ENCODE results near the gene FPR1.

Gene FPR1

DNA sequence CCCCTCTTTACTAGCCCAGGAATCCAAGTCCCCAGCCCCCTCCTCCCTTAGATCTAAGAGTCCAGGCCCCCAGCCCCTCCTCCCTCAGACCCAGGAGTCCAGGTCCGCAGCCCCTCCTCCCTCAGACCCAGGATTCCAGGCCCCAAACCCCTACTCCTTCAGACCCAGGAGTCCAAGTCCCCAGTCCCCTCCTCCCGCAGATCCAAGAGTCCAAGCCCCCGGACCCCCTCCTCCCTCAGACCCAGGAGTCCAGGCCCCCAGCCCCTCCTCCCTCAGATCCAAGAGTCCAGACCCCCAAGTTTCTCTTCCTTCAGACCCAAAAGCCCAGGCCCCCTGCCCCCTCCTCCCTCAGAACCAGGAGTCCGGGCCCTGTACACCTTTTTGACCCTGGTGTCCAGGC is 47.1 kb downstream of the FPR1 start:
- no peak for DNase-seq (ENCODE audit: low read depth)

GRCh38 chr19:51703575-51704515 is 47.8 kb downstream of the FPR1 start:
- DNase-seq (ENCODE audit: low read depth) = peak; percentile 97

DNA sequence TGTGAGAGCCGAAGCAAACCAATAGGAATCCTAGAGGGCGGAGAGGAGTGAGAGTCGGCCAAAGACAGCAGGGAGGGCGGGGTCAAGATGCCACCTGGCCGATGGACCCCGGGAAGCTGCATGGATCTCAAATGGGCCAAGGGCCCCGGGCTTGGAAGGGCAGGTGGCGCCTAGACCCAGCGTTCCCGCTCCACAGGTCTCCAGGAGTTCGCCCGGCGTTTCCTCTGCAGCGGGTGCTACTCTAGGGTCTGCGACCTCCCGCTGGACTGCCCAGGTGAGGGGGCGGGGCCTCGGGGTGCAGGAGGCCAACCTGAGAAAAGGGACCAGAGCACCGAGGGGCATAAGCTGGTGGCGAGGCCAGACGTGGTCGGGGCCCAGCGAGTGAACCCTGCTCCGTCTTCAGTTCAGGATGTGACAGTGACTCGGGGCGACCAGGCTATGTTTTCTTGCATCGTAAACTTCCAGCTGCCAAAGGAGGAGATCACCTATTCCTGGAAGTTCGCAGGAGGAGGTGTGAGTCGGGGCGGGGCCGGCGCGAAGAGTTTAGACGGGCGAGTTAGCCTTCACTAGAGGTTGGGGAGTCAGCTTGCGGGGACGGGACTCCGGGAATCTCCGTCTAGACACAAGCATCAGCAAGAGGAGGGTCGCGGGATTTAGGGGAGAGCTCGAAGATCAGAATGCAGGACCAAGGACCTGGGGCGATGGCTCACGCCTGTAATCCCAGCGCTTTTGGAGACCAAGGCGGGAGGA is 48.7 kb downstream of the FPR1 start:
- DNase-seq (ENCODE audit: low read depth) = no peak

GRCh38 chr19:51702103-51702824 is 49.4 kb downstream of the FPR1 start:
- no peak for DNase-seq (ENCODE audit: low read depth)

DNA sequence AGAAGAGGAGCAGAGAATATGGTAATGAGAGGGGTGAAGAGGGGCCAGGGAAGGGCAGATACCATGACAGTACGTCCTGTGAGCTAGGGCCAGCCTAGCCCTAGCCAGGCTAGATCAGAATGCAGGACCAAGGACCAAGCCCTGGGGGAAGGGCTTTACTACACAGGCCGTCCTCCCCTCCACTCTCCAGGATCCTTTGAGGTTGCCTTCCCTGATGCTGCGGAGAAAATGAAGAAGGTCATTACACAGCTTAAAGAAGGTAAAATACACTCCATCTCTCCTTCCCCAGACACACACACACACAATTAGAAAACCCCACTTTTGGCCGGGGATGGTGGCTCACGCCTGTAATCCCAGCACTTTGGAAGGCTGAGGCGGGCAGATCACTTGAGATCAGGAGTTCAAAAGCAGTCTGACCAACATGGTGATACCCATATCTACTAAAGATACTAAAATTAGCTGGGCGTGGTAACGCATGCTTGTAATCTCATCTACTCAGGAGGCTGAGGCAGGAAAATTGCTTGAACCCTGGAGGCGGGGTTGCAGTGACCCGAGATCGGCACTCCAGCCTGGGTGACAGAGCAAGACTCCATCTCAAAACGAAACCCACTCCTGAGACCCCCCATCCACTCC is 50.1 kb downstream of the FPR1 start:
- DNase-seq (ENCODE audit: low read depth) = no peak

DNA sequence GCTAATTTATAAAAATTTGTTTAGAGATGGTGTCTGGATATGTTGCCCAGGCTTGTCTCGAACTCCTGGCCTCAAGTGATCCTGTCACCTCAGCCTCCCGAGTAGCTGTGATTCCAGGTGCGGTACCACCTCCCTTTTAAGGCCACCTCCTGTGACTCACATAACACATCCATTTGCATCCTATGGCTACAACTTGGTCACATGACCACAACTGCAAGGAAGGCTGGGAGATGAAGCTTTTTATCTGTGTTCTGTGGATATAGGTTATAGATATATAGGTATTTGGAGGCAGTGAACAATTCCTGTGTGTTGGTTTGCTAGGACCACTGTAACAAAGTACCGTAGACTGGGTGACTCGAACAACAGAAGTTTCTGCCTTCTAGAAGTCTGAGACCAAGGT is 52.5 kb downstream of the FPR1 start:
- DNase-seq (ENCODE audit: low read depth) = no peak

DNA sequence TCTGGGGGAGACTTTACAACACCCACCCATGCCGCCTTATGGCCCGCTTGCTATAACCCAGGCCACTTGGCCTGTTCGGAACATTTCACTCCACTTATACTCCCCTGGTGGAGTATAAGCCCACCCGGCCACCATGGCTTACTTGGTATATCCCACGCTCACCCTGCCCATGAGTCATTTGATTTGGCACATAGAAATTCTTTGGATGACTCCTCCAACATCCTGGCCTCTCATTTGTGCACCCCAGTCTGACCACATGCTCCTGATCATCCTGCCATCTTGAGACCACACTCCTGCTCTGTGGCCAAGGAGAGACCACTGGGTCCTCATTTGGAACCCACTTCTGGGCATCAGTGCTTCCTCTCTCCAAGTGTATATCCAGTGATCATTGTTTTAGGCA is 53.4 kb downstream of the FPR1 start:
- no peak for DNase-seq (ENCODE audit: low read depth)

DNA sequence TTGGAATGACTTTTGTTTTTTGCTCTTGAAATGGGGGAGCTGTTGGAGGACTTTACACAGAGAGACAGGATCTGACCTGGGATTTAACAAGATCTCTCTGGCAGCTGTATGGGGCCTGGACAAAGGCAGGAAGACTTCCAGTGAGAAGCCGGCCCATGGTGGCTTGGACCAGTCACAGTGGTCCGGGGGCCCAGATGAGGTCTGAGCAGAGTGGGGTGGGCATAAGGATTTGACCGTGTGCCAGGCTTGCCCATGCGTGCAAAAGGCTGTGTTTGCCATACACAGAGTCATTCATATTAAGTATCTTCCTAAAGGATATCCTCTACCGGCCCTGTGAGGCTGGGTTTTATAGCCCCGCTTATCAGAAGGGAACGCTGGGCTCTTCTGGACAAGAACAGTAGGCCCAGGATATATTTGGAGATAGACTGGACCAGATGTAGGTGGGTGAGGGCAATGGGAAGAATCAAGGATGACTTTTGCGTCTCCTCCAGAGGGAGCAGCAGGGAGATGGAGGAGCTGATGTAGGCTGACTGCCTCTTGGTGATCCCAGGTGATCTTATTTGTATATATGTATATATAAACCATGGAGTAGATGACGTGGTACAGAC is 54.4 kb downstream of the FPR1 start:
- no peak for DNase-seq (ENCODE audit: low read depth)

DNA sequence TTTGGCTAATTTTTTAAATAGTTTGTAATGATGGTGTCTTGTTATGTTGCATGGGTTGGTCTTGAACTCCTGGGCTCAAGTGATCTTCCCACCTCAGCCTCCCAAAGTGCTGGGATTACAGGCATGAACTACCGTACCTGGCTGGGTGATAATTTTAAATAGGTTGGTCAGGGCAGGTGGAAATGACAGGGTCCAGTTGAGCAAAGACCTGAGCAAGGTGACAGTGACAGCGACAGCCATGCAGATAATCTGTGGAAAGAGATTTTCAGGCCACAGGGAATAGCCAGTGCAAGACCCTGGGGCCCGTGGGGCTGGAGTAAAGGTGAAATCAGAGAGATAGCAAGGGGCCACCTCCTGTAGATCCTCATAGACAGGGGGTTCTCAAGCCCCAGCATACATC is 55.1 kb downstream of the FPR1 start:
- DNase-seq (ENCODE audit: low read depth) = no peak

All from stimulated activated CD8-positive, alpha-beta memory T cell treated with anti-CD3 and anti-CD28 coated beads, Interleukin-4, amount 100 ng/mL, for 24 hours (primary cell).